B cell (primary cell): Measurements from ENCODE around the gene EP400. TPM values are rescaled to one million over a fixed set of nuclear protein-coding genes. Genes with fewer than 3 reads are reported as not detected.
A peak's percentile ranks its signal among the peaks of the same experiment; 100 is the strongest.

Experiments
- ATAC-seq: fragments of 200-7000 bp; cut with Tn5 transposase; one replicate; pipeline ENCODE4 v1.10.0; 2021; ENCODE audit warnings: low read depth, mild to moderate bottlenecking, moderate number of reproducible peaks, moderate library complexity
- CTCF ChIA-PET: fragments of 350-600 bp; sonication (Branson Sonifier 250); formaldehyde crosslinking; loops from one replicate; lab custom pipeline; 2021; ENCODE audit warnings: antibody characterized with exemption, inconsistent platforms; lab: Charles Lee
- POLR2A ChIA-PET: fragments of 350-600 bp; sonication (Branson Sonifier 250); formaldehyde crosslinking; loops from one replicate; lab custom pipeline; 2021; ENCODE audit warnings: antibody characterized with exemption; lab: Charles Lee
- DNase-seq: peaks from one replicate; pipeline ENCODE4 v3.0.0; 2013
- H2AFZ ChIP-seq: 2 replicates; pipeline ENCODE4 v1.6.1; 2012; ENCODE audit warnings: mild to moderate bottlenecking, low read depth, low read length; ENCODE audit not compliant: insufficient read depth, poor library complexity, severe bottlenecking
- H3K27ac ChIP-seq, 2 donors: 1 replicate in 1 of 2; 2 replicates in 1 of 2; pipeline ENCODE4 v1.5.1; 2012 to 2013; ENCODE audit warnings: low read length in 2 of 2, mild to moderate bottlenecking in 2 of 2, moderate library complexity in 1 of 2
- H3K27me3 ChIP-seq, 4 experiments: fragments of 200-600 bp in 1 of 4; sonication (generic) in 1 of 4; replicated peaks in 1 of 4; 1 replicate in 2 of 4; 2 replicates in 2 of 4; pipeline versions ENCODE4 v1.6.1 to v1.7.0; 2013 to 2016; ENCODE audit warnings: low read length in 3 of 4, mild to moderate bottlenecking in 2 of 4, mixed read lengths in 1 of 4, moderate library complexity in 1 of 4; ENCODE audit not compliant: insufficient read depth in 4 of 4, control insufficient read depth in 3 of 4; ENCODE audit errors: control extremely low read depth in 1 of 4
- H3K36me3 ChIP-seq, 2 experiments: replicated peaks in 1 of 2; 1 replicate in 1 of 2; 2 replicates in 1 of 2; pipeline versions ENCODE4 v1.6.1 to v1.7.1; 2013; ENCODE audit warnings: low read length in 1 of 2; ENCODE audit not compliant: insufficient read depth in 2 of 2, control insufficient read depth in 1 of 2; ENCODE audit errors: control extremely low read depth in 1 of 2, extremely low read depth in 1 of 2
- H3K4me1 ChIP-seq, 2 donors: fragments of 200-600 bp in 1 of 2; sonication (generic) in 1 of 2; 1 replicate in 1 of 2; 2 replicates in 1 of 2; pipeline versions ENCODE4 v1.5.1 to v1.6.1; 2013 to 2017; ENCODE audit warnings: low read length in 2 of 2; ENCODE audit not compliant: control insufficient read depth in 2 of 2, insufficient read depth in 2 of 2
- H3K4me2 ChIP-seq: replicated peaks from 2 replicates; pipeline ENCODE3; 2012; ENCODE audit warnings: mild to moderate bottlenecking, low read depth, low read length; ENCODE audit not compliant: poor library complexity, severe bottlenecking
- H3K4me3 ChIP-seq, 5 experiments: fragments of 200-600 bp in 1 of 5; sonication (generic) in 1 of 5; 1 replicate in 3 of 5; 2 replicates in 2 of 5; pipeline versions ENCODE4 v1.5.1 to v1.7.0; 2011 to 2016; ENCODE audit warnings: low read length in 4 of 5, mild to moderate bottlenecking in 4 of 5, low read depth in 2 of 5, control low read depth in 1 of 5, moderate library complexity in 1 of 5; ENCODE audit not compliant: insufficient read depth in 1 of 5; ENCODE audit errors: control extremely low read depth in 1 of 5, extremely low read depth in 1 of 5
- H3K79me2 ChIP-seq: fragments of 200-600 bp; sonication (generic); one replicate; pipeline ENCODE4 v1.6.0; 2016; ENCODE audit warnings: low read length; ENCODE audit not compliant: control insufficient read depth, insufficient read depth
- H3K9ac ChIP-seq: fragments of 200-600 bp; sonication (generic); 2 replicates; pipeline ENCODE4 v1.6.1; 2017; ENCODE audit warnings: mild to moderate bottlenecking, low read length, moderate library complexity
- H3K9me3 ChIP-seq, 3 donors: one replicate each; pipeline versions ENCODE4 v1.6.1 to v1.7.1; 2013; ENCODE audit warnings: low read length in 2 of 3; ENCODE audit not compliant: control insufficient read depth in 2 of 3, insufficient read depth in 1 of 3; ENCODE audit errors: control extremely low read depth in 1 of 3
- H4K20me1 ChIP-seq: 2 replicates; pipeline ENCODE4 v1.6.0; 2012; ENCODE audit warnings: mild to moderate bottlenecking, low read length; ENCODE audit not compliant: insufficient read depth, control insufficient read depth, poor library complexity, severe bottlenecking
- H3K27ac Mint-ChIP-seq: one replicate; pipeline ENCODE4 v1.8.0; 2021; ENCODE audit warnings: mixed read lengths
- H3K27me3 Mint-ChIP-seq: one replicate; pipeline ENCODE4 v1.8.0; 2021; ENCODE audit warnings: mixed read lengths
- H3K4me1 Mint-ChIP-seq: one replicate; pipeline ENCODE4 v1.8.0; 2021; ENCODE audit warnings: mixed read lengths
- H3K4me3 Mint-ChIP-seq: one replicate; pipeline ENCODE4 v1.8.0; 2021; ENCODE audit warnings: mixed read lengths
- H3K9me3 Mint-ChIP-seq: one replicate; pipeline ENCODE4 v1.8.0; 2022; ENCODE audit warnings: mixed read lengths; ENCODE audit not compliant: insufficient read depth
- CTCF ChIP-seq: fragments of 200-600 bp; IDR thresholded peaks from one replicate; pipeline ENCODE4 v1.8.0; 2022; ENCODE audit warnings: antibody characterized with exemption, mild to moderate bottlenecking
- EZH2 ChIP-seq: IDR thresholded peaks from 2 replicates; pipeline ENCODE4 v1.6.1; 2012; ENCODE audit warnings: borderline replicate concordance, low read depth, mild to moderate bottlenecking, moderate library complexity, low read length; ENCODE audit not compliant: insufficient read depth, poor library complexity, severe bottlenecking
- WGBS: methylation state at CpG from one replicate; pipeline ENCODE4 v1.1.5; 2013; ENCODE audit warnings: missing lambda C conversion rate; ENCODE audit not compliant: insufficient coverage; 5-methylcytosine and 5-hydroxymethylcytosine counted together
- intact Hi-C: fragments of 100-400 bp; cut with micrococcal nuclease; formaldehyde crosslinking; loops from one replicate; pipeline ENCODE4 v1.10.0; 2022
- polyA plus RNA-seq: library from polyadenylated mRNA; depleted of rRNA; stranded (reverse); fragments of >200 nt; gene quantifications from 2 replicates; pipeline ENCODE4 v1.2.3, GENCODE V29; 2012
- total RNA-seq, 2 donors: library from RNA; stranded (reverse); fragments of 120-200 nt in 1 of 2; gene quantifications; 1 replicate in 1 of 2; 2 replicates in 1 of 2; pipeline versions ENCODE4 v1.2.3 to v1.2.4, GENCODE V29; 2013 to 2022

Gene EP400
- total and polyA plus RNA-seq, 2 donors (not counting 1 experiment from before 2014, with no cell fraction given), result 17.3 to 82.2 TPM

GRCh38 chr12:131928711-131929580 lies 20.8 kb upstream of the EP400 start, which contains the start of gene PUS1:
Gene PUS1 (plus strand): TSS chr12:131929276. CDS start chr12:131929723, 447 bp downstream.
- intact Hi-C loops, result loop anchor here (1.0 to 10.0 kb wide), 6 partner anchors 20 to 1054 kb away; partner anchors contain the start of genes EP400, MMP17, RAN and ULK1
- CTCF ChIA-PET, result interaction anchor here (0.7 to 1.5 kb wide), 3 partner anchors 20 to 93 kb away, joined by 3 to 4 read pairs (median 3); no protein-coding TSS in a partner anchor
- Histone ChIP-seq H3K79me2 (peaks cover 9% of the 10 kb centered on the region), H2AFZ (peak within 1 kb of the TSS; percentile 97), H3K4me3 (peak within 1 kb of the TSS; percentile 33 to 94 (median 86)), H3K4me2 (peak within 1 kb of the TSS; percentile 99), H3K9ac (peak within 1 kb of the TSS; percentile 90), H4K20me1 (no peaks in the 10 kb centered on the region), H3K27me3 (no peaks in the 10 kb centered on the region), H3K27ac (peak within 1 kb of the TSS; percentile 55 to 85), H3K36me3 (peaks cover 0 to 23% of the 10 kb centered on the region in 2 experiments), H3K9me3 (peaks cover 0 to 13% (median 0%) of the 10 kb centered on the region in 3 donors), H3K4me1 (peaks cover 27 to 44% of the 10 kb centered on the region in 2 donors)
- H3K27me3 Mint-ChIP-seq, result no peaks in the 10 kb centered on the region
- POLR2A ChIA-PET, result interaction anchor here (0.6 to 1.8 kb wide), 6 partner anchors 18 to 100 kb away, joined by 3 to 7 read pairs (median 4); partner anchors contain the start of genes EP400 and MMP17
- H3K9me3 Mint-ChIP-seq, result no peaks in the 10 kb centered on the region
- H3K27ac Mint-ChIP-seq, result peak within 1 kb of the TSS; percentile 98
- ATAC-seq, result peak; percentile 82
- DNase-seq, result peak; percentile 96
- H3K4me1 Mint-ChIP-seq, result peaks cover 33% of the 10 kb centered on the region
- peak within 1 kb of the TSS; percentile 95 for H3K4me3 Mint-ChIP-seq
- WGBS, result under 1% methylated on average over 78 of the region's 84 CpGs
- TF ChIP-seq EZH2, result no peak
- no peak for TF ChIP-seq CTCF
